AG09319 (cell line): ENCODE data around the gene PARD3B.

ENCODE experiments used
- DNase-seq: peaks from one replicate; pipeline ENCODE4 v3.0.0-alpha.2; 2010; ENCODE audit warnings: low read depth; ENCODE audit errors: extremely low read depth
- CTCF ChIP-seq: IDR thresholded peaks from 2 replicates; pipeline ENCODE4 v1.5.1; 2011; ENCODE audit warnings: low read depth, mild to moderate bottlenecking, inconsistent platforms, low read length, moderate library complexity

The PARD3B gene

GRCh38 chr2:205158404-205158803 is 613.1 kb downstream of the PARD3B start:
- TF ChIP-seq CTCF = no peak
- no peak for DNase-seq

GRCh38 chr2:205161156-205161839 is 616.0 kb downstream of the PARD3B start:
- no peak for DNase-seq
- no peak for TF ChIP-seq CTCF

GRCh38 chr2:205166745-205167144 is 621.5 kb downstream of the PARD3B start:
- TF ChIP-seq CTCF = no peak
- no peak for DNase-seq

- DNase-seq = no peak
- TF ChIP-seq CTCF = no peak
Measured at GRCh38 chr2:205169012-205169411, 623.7 kb downstream of the PARD3B start.

GRCh38 chr2:205169464-205169863 is 624.2 kb downstream of the PARD3B start:
- no peak for TF ChIP-seq CTCF
- DNase-seq = no peak

GRCh38 chr2:205170399-205170798 is 625.1 kb downstream of the PARD3B start:
- no peak for TF ChIP-seq CTCF
- DNase-seq = no peak

GRCh38 chr2:205171261-205171940 is 626.1 kb downstream of the PARD3B start:
- no peak for TF ChIP-seq CTCF
- DNase-seq = no peak
